ENCODE data around the gene MTHFD1L.

The MTHFD1L gene

DNA sequence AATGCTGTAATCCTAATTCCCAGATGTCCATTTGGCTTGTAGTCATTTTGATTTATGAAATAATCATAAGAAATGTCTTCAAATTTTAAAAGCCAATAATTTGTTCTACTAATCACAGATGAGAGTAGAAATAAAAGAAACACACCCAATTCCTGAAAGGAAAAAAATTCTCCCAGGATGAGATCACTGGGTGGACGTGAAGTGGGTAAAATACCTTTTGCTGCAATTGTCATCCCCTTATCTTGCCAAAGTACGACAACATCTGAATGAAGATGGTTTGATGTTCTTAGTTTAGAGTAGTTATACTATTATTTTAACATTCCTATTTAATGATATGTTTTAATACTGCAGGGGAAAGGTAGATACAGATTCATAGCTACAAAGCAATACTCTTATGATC is 33.7 kb downstream of the MTHFD1L start:
- DNase-seq, result no peak

- DNase-seq, result no peak
Measured at GRCh38 chr6:150900049-150900448, 34.5 kb downstream of the MTHFD1L start.

DNA sequence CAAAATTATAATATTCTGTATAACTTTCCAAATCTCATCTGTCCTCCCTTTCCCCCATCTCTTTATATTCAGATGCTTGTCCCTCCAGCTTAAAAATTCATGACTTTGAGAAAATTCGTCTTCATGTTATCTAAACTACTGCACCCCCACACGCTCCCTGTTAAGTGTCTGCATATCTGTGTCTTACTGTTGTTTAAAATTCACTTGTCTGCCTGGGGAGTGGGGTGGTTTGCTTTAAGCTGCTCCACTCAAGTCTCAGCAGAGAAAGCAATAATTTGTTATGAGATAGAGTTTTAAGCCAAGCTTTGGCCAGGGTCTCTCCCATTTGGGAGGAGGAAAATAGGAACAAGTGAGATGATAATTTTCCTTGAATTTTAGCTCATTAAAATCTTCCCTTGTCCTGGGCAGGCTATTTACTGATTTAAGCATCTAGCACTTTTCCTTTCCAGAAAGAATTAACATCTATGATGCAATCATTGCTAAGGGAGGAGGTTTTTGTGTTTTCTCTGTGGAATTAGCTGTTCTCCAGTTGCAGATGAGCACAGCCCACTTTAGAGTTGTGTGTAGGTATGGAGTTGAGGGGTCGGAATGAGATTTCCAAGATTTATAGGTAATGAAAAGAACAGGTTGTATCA is 36.8 kb downstream of the MTHFD1L start:
- no peak for DNase-seq

DNA sequence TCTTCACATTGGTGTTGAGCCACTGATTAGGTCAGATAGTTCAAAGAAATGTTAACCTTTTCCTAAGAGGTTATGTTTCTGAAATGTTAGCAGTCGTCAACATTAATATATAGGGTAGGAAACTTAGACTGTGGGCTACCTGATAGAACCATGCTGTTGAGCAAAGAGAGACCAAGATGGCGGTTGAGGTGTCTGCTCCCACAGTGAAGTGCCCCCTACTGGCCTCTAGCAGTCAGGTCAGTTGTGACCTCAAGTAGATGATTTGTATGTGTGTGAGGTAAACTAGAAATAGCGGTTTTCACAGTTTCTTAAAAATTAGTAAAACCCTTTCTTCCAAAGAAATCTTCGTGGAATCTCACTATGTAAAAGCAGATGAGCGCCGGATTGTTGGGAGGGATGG is 40.3 kb downstream of the MTHFD1L start:
- no peak for DNase-seq

- no peak for DNase-seq
Measured at GRCh38 chr6:150906641-150907326, 41.3 kb downstream of the MTHFD1L start.

DNA sequence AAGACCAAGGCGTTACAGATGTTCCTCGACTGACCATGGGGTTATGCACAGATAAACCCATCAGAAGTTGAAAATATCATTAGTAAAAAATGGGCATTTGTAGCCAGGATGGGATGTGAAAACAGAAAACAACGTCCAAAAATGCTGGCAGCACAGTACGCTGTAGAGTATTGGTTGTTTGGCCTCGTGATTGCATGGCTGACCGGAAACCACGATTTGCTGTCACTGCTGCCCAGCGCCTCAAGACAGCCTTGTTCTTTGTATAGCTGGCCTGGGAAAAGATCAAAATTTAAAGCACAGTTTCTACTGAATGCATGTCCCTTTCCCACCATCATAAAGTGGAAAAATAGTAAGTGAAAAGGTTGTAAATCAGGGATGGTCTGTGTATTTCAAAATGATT is 41.9 kb downstream of the MTHFD1L start:
- no peak for DNase-seq

GRCh38 chr6:150908901-150909300 is 43.4 kb downstream of the MTHFD1L start:
- DNase-seq, result no peak

- DNase-seq, result no peak
Measured at GRCh38 chr6:150910561-150910960, 45.1 kb downstream of the MTHFD1L start.

GRCh38 chr6:150914372-150914771 is 48.9 kb downstream of the MTHFD1L start:
- no peak for DNase-seq

- DNase-seq, result no peak
Measured at GRCh38 chr6:150915131-150915879, 49.8 kb downstream of the MTHFD1L start.

DNA sequence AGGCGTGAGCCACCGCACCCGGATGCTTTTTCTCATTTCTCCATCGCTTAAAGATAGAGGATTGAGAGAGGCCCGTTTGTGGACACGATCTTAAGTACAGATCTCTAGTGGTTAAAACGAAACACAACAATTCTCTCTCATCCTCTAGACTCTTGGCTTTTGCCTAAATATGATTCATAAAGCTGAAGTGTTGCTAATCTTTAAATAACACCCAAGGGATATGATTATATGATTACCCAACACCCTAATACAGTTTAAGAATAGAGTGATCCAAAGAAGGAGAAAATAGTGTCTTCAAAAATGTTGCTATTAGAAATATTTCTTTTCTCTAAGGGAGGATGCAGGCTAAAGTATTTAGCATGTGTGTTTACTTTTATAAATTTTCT is 50.4 kb downstream of the MTHFD1L start:
- DNase-seq, result no peak

DNA sequence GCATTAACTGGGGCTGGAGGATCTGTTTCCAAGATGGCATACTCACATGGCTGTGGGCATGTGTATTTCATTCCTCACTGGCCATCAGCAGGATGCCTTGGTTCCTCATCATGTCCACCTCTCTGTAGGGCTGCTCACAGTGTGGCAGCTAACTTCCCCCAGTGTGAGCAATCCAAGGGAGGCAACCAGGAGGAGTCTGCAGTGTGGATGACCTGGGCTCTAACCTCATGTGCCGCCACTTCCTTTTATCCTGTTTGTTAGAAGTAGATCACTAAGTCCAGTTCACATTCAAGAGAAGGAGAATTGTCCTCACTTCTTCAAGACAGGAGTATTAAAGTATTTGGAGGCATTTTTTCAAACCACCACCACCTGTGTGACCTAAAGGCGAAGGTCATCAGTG is 54.4 kb downstream of the MTHFD1L start:
- no peak for DNase-seq

- no peak for DNase-seq
Measured at GRCh38 chr6:150922137-150922536, 56.6 kb downstream of the MTHFD1L start.

- DNase-seq, result no peak
Measured at GRCh38 chr6:150924808-150925589, 59.5 kb downstream of the MTHFD1L start.

- no peak for DNase-seq
Measured at GRCh38 chr6:150925590-150925928, 60.1 kb downstream of the MTHFD1L start.

DNA sequence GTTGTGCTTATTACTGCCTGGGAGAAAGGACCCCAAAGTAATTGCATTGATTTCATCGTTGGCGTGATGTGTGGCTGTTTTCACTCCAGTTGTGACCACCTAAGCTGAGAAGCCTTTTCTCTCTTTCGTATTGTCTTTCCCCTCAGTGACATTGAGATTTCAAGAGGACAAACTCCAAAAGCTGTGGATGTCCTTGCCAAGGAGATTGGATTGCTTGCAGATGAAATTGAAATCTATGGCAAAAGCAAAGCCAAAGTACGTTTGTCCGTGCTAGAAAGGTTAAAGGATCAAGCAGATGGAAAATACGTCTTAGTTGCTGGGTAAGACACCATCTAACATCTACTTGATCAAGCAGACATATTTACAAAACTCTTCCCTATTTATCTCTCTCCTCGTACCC is 60.5 kb downstream of the MTHFD1L start:
- DNase-seq, result no peak

- no peak for DNase-seq
Measured at GRCh38 chr6:150928882-150929281, 63.4 kb downstream of the MTHFD1L start.

DNA sequence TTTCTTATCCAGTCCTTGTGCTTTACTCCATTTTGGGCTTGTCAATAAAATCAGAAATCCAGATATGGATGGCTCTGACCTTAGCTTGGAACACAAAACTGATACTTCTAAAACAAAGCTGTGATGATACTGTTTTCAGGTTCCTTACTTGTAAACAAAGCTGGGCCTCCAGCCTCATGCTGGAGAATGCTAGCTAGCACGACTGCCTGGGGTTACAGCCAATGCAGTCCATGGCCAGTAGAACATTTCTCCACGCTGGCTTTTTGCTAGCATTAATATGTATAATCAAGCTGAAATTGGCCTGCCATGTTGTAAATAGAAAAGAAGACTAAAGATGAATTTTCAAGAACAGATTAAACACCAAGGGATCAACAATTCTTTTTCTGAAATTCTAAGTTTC is 63.9 kb downstream of the MTHFD1L start:
- no peak for DNase-seq

DNA sequence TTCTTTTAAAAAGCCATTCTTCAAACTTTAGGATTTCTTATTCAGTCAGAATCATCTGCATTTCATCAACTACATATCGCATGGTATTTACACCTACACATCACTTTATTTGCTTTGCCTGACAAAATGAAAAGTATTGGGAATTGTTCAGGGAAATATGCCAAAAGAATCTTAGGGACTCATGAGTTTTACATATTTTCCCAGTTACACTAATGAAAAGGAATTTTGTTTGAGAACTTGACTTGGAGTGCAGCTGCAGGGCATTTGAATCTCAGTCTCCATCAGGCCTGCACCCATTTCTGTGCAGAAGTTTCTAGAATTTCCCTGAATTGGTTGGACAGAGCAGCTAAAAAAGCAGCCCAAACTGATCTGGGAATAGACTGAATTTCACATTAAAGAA is 65.3 kb downstream of the MTHFD1L start:
- no peak for DNase-seq

DNA sequence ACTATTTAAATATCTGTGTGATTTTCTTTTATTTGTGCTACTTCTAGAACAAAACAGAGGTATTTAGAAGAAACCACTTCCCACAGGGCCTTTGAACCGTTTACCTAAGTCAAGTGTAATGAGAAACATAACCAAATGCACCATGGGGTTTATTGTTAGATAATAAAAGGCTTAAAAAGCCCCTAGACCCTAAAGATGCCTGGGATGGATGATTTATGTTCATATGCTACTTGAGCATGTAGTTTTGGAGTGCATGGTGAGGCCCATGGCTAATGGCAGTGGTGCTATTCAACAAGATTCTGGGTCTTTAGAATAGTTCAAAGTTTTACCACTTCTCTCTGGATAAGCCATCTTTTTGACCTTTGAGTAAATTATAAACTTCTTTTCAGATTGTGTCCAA is 65.9 kb downstream of the MTHFD1L start:
- no peak for DNase-seq

GRCh38 chr6:150932996-150933395 is 67.5 kb downstream of the MTHFD1L start:
- no peak for DNase-seq

DNA sequence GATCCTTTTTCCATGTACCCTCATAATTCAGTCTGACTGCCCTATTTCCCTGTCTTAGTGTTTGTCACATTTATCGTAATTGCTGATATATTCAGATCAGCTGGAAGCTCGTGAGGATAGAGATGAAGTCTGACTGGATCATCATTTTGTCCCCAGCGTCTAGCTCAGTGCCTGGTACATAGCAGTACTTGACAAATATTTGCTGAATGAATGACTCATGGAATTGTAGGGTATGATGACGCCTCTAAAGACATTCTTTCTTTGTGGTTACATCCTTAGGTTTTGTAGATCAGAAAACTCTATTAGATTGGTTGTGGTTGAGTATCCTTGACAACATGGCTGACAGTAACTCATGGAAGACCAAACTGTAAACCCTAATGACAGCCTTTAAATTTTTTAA is 68.9 kb downstream of the MTHFD1L start:
- DNase-seq, result no peak

DNA sequence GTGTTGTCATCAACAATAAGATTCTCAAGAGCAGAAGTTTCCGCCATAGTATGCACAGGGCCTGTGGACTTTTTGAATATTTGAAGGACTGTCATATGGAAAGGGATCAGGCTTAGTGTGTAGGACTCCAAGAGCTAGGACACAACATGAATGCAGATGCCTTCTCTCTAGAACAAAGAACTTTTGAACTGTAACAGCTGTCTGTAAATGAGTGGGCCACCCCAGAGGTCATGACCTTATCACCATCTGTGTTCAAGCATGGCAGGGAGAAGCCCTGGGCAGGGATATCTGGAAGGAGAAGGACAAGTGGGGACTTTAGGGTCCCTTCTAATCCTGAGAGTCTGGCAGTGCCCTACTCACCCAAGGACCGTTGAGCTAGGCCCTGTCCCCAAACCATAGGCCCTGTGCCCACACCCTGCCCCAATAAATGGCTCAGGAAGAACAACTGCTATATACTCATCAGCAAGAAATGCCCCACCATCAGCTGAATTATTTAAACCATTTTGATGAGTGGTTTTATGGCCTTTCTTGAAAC is 70.6 kb downstream of the MTHFD1L start:
- no peak for DNase-seq
